Camera-type eye (tissue), 1 donor: Measurements from ENCODE around the gene HYDIN. TPM values are rescaled to one million over a fixed set of nuclear protein-coding genes. Genes with fewer than 3 reads are reported as not detected.

Experiments
- total RNA-seq: library from RNA; depleted of rRNA; stranded (reverse); fragments of >200 nt; gene quantifications from one replicate; pipeline ENCODE4 v1.2.3, GENCODE V29; 2014

Gene HYDIN
- 21.1 TPM for total RNA-seq

GRCh38 chr16:71230122-71230845, at the start of gene HYDIN:
Gene HYDIN (minus strand): TSS chr16:71230722. CDS start chr16:71186895, 43,827 bp downstream.

DNA sequence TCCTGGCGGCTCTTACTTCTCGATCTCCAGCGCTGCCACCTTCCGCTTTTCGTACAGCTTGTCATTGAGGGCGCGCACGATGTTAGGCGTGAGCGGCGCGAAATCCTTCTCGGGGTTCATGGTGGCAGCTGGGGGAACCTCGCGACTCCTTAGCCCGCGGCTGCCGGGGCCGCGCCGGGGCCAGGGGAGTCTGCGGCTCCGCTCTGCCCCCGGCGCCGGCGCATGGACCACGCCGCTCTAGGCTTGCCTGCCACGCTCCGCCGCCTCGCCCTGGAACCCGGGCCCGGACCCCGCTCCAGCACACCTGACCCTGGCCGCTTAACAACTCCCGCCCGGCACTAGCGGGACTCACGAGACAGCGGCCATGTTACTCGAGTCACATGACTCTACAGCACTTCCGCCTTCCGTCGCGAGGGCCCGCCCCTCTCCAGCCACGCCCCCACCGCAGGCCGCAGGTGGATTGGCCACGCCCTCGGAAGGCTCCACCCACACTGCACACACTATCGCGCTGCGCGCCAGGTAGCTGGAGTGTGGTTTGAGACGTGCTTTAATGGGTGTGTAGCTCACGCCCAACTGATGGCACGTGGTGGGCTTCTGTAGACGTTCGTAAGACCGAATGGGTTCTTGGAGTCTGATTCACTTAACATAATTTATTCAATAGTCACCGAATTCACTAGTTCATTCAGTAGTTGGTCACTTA, 429.6 kb downstream of the HYDIN start, which contains the start of gene VAC14:
TSS of gene VAC14 (minus strand) at position 378 of the 700 bp plus-strand sequence. CDS start at position 120, 258 bp downstream.

Other genes starting within 250 kb of the HYDIN start
- gene CMTR2, start 58.7 kb upstream of the HYDIN start, total RNA-seq: 61.4 TPM
- gene CALB2, start 128.0 kb upstream of the HYDIN start, total RNA-seq: 21.0 TPM
- not detected for gene TLE7, start 211.3 kb upstream of the HYDIN start, total RNA-seq
- 15.4 TPM for gene ZNF23, start 231.5 kb upstream of the HYDIN start, total RNA-seq